Gastroesophageal sphincter (tissue), 4 donors: ENCODE results near the gene ROS1. TPM values are rescaled to one million over a fixed set of nuclear protein-coding genes. Genes with fewer than 3 reads are reported as not detected.
"Not testable (repeated sequence)": the region's sequence is repeated elsewhere in the genome, so short reads cannot be mapped to it uniquely, and the experiment has no call there.

Source experiments
- ATAC-seq: fragments of 150-250 bp; one replicate; pipeline ENCODE4 v1.9.1; 2016; ENCODE audit warnings: mild to moderate bottlenecking, moderate library complexity
- H3K27ac ChIP-seq, 4 donors: fragments of 200-600 bp; sonication (generic) in 3 of 4; 1 replicate in 3 of 4; 2 replicates in 1 of 4; pipeline ENCODE4 v1.5.1; 2016 to 2019
- H3K27me3 ChIP-seq: fragments of 200-600 bp; sonication (generic); one replicate; pipeline ENCODE4 v1.5.1; 2019
- H3K36me3 ChIP-seq, 2 donors: fragments of 200-600 bp; sonication (generic); one replicate each; pipeline ENCODE4 v1.5.1; 2019; ENCODE audit warnings: control low read depth in 1 of 2
- H3K4me1 ChIP-seq, 3 donors: fragments of 200-600 bp; sonication (generic); 1 replicate in 2 of 3; 2 replicates in 1 of 3; pipeline ENCODE4 v1.5.1; 2016 to 2019; ENCODE audit warnings: control low read depth in 2 of 3
- H3K4me3 ChIP-seq, 2 donors: fragments of 200-600 bp; sonication (generic); one replicate each; pipeline ENCODE4 v1.5.1; 2019; ENCODE audit warnings: mild to moderate bottlenecking in 1 of 2, moderate library complexity in 1 of 2
- H3K9me3 ChIP-seq, 3 donors: fragments of 200-600 bp; sonication (generic); one replicate each; pipeline ENCODE4 v1.5.1; 2017 to 2019; ENCODE audit warnings: control low read depth in 2 of 3
- CTCF ChIP-seq, 4 experiments: fragments of 200-600 bp in 2 of 4; fragments of 450-650 bp in 2 of 4; sonication (generic) in 1 of 4; IDR thresholded peaks; one replicate each; pipeline ENCODE4 v1.5.1; 2017 to 2019; ENCODE audit warnings: antibody characterized with exemption in 4 of 4, mild to moderate bottlenecking in 2 of 4, moderate library complexity in 2 of 4
- EP300 ChIP-seq: sonication (generic); formaldehyde crosslinking; IDR thresholded peaks from one replicate; pipeline ENCODE4 v1.6.1; 2017; ENCODE audit warnings: antibody characterized with exemption, mild to moderate bottlenecking
- POLR2A ChIP-seq, 2 donors: fragments of 450-650 bp; IDR thresholded peaks; one replicate each; pipeline ENCODE4 v1.6.1; 2017; ENCODE audit warnings: antibody characterized with exemption in 2 of 2, mild to moderate bottlenecking in 2 of 2, moderate library complexity in 1 of 2
- POLR2AphosphoS5 ChIP-seq: sonication (generic); formaldehyde crosslinking; IDR thresholded peaks from one replicate; pipeline ENCODE4 v1.6.1; 2017; ENCODE audit warnings: antibody characterized with exemption
- WGBS, 2 donors: methylation state at CpG; one replicate each; pipeline ENCODE4 v1.1.5; 2018; ENCODE audit warnings: low coverage in 1 of 2; 5-methylcytosine and 5-hydroxymethylcytosine counted together
- total RNA-seq, 4 donors: library from RNA; depleted of rRNA; stranded (reverse); fragments of >200 nt; gene quantifications; one replicate each; pipeline ENCODE4 v1.1.0, GENCODE V29; 2016

ROS1 gene
- total RNA-seq, 4 donors from 2014 or later, result 0.13 TPM; not detected in 3

GRCh38 chr6:117373211-117373813, 52.4 kb downstream of the ROS1 start:
- no peaks in the 10 kb centered on the region for H3K4me1 ChIP-seq

GRCh38 chr6:117372289-117372688, 53.5 kb downstream of the ROS1 start:
- not testable (repeated sequence) for H3K36me3 ChIP-seq, H3K4me3 ChIP-seq, H3K27ac ChIP-seq, ATAC-seq, H3K27me3 ChIP-seq, H3K9me3 ChIP-seq, H3K4me1 ChIP-seq
- WGBS, 2 donors, result 77 to 95% methylated on average over 4 to 6 of the region's 8 CpGs

More at GRCh38 chr6:117373211-117373813, 52.4 kb downstream of the ROS1 start:
- no peak overlapping the region for H3K4me3 ChIP-seq
- H3K9me3 ChIP-seq, result peaks cover 0 to 6% (median 0%) of the 10 kb centered on the region in 3 donors
- no peak for TF ChIP-seq CTCF (IDR thresholded peaks at IDR 0.05)
- TF ChIP-seq EP300, result no peak
- TF ChIP-seq POLR2A (IDR thresholded peaks at IDR 0.05), result no peak
- no peak for TF ChIP-seq POLR2AphosphoS5
- H3K36me3 ChIP-seq, result no peaks in the 10 kb centered on the region
- no peak for ATAC-seq
- WGBS, 2 donors, result 86 to 100% methylated on average over 1 of the region's 33 CpGs
- H3K27ac ChIP-seq, result no peak overlapping the region
- peaks cover 6% of the 10 kb centered on the region for H3K27me3 ChIP-seq

- no peak overlapping the region for H3K4me3 ChIP-seq
- H3K36me3 ChIP-seq, result no peaks in the 10 kb centered on the region
- 82 to 92% methylated on average over 2 to 3 of the region's 4 CpGs for WGBS, 2 donors
- H3K27ac ChIP-seq, result no peak overlapping the region
- no peak for TF ChIP-seq EP300
- TF ChIP-seq POLR2A (IDR thresholded peaks at IDR 0.05), result no peak
- no peak for TF ChIP-seq CTCF (IDR thresholded peaks at IDR 0.05)
- TF ChIP-seq POLR2AphosphoS5, result no peak
- peaks cover 0 to 6% (median 0%) of the 10 kb centered on the region in 3 donors for H3K9me3 ChIP-seq
- H3K27me3 ChIP-seq, result peaks cover 6% of the 10 kb centered on the region
- no peaks in the 10 kb centered on the region for H3K4me1 ChIP-seq
- ATAC-seq, result no peak
Observed at GRCh38 chr6:117371492-117371891, 54.2 kb downstream of the ROS1 start.

GRCh38 chr6:117359581-117359980, 66.2 kb downstream of the ROS1 start:
- ATAC-seq, result no peak
- Histone ChIP-seq H3K9me3 (no peaks in the 10 kb centered on the region), H3K4me1 (no peaks in the 10 kb centered on the region), H3K27ac (no peak overlapping the region), H3K27me3 (no peaks in the 10 kb centered on the region), H3K4me3 (no peak overlapping the region), H3K36me3 (no peaks in the 10 kb centered on the region)
- TF ChIP-seq CTCF (IDR thresholded peaks at IDR 0.05), result no peak
- no peak for TF ChIP-seq EP300
- no peak for TF ChIP-seq POLR2A (IDR thresholded peaks at IDR 0.05)
- TF ChIP-seq POLR2AphosphoS5, result no peak
- 65 to 72% methylated on average over 5 of the region's 5 CpGs for WGBS, 2 donors

GRCh38 chr6:117354671-117355070, 71.1 kb downstream of the ROS1 start:
- 80 to 85% methylated on average over 1 of the region's 1 CpG for WGBS, 2 donors
- TF ChIP-seq POLR2A (IDR thresholded peaks at IDR 0.05), result no peak
- TF ChIP-seq POLR2AphosphoS5, result no peak
- TF ChIP-seq CTCF (IDR thresholded peaks at IDR 0.05), result no peak
- no peak for TF ChIP-seq EP300
- no peaks in the 10 kb centered on the region for H3K27me3 ChIP-seq
- H3K4me3 ChIP-seq, result no peak overlapping the region
- no peaks in the 10 kb centered on the region for H3K36me3 ChIP-seq
- H3K9me3 ChIP-seq, result no peaks in the 10 kb centered on the region
- no peaks in the 10 kb centered on the region for H3K4me1 ChIP-seq
- no peak overlapping the region for H3K27ac ChIP-seq
- peak; percentile 39 for ATAC-seq
